ENCODE results near the gene MFN1.

DNA sequence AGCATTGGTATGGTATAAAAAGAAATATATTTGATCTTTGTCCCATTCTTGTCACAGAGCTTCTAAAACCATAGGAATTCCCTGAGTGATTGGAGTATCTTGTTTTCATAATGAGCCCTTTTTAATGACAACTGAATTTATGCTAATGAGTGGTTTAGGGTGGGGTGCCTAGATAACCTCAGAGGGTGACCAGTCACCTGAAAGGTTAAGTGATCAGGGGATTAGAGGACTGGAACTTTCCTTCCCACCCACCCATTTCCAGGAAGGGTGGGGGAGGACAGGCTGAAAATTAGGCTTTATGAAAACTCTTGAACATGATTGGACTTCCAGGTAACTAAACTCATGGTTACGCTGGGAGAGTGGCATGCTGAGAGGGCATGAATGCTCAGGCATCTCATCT lies 8.5 kb downstream of the MFN1 start:
- TF ChIP-seq, protein P1, sequence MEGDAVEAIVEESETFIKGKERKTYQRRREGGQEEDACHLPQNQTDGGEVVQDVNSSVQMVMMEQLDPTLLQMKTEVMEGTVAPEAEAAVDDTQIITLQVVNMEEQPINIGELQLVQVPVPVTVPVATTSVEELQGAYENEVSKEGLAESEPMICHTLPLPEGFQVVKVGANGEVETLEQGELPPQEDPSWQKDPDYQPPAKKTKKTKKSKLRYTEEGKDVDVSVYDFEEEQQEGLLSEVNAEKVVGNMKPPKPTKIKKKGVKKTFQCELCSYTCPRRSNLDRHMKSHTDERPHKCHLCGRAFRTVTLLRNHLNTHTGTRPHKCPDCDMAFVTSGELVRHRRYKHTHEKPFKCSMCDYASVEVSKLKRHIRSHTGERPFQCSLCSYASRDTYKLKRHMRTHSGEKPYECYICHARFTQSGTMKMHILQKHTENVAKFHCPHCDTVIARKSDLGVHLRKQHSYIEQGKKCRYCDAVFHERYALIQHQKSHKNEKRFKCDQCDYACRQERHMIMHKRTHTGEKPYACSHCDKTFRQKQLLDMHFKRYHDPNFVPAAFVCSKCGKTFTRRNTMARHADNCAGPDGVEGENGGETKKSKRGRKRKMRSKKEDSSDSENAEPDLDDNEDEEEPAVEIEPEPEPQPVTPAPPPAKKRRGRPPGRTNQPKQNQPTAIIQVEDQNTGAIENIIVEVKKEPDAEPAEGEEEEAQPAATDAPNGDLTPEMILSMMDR (conservative IDR thresholded peaks at IDR 0.05; ENCODE audit: low read depth, low read length), result no peak
- no peak for TF ChIP-seq EZH2 (IDR thresholded peaks at IDR 0.05; ENCODE audit: borderline replicate concordance, low read depth, low read length, poor library complexity, severe bottlenecking)

All from A673 (cell line).